D721Med (cell line): ENCODE measurements around the gene FAM209A.
"Not testable (repeated sequence)": the region's sequence is repeated elsewhere in the genome, so short reads cannot be mapped to it uniquely, and the experiment has no call there.

Source experiments
- DNase-seq: peaks from one replicate; pipeline ENCODE4 v3.0.0; 2011; ENCODE audit warnings: low spot score; ENCODE audit not compliant: insufficient read length
- FAIRE-seq: peaks from 2 replicates; lab custom pipeline; 2011; peaks lifted over from hg19 to GRCh38; lab: Jason Lieb, UNC
- CTCF ChIP-seq: IDR thresholded peaks from 2 replicates; pipeline ENCODE4 v1.5.1; 2012; ENCODE audit warnings: mild to moderate bottlenecking, control low read depth; ENCODE audit not compliant: insufficient read depth; ENCODE audit errors: missing control alignments

FAM209A gene

GRCh38 chr20:56540415-56540814 is 15.9 kb downstream of the FAM209A start:
- TF ChIP-seq CTCF = no peak
- FAIRE-seq (no peak), DNase-seq (no peak)

GRCh38 chr20:56542489-56543030 is 18.0 kb downstream of the FAM209A start:
- DNase-seq (no peak), FAIRE-seq (no peak)
- no peak for TF ChIP-seq CTCF

- DNase-seq = no peak
- no peak for FAIRE-seq
- no peak for TF ChIP-seq CTCF
These were observed 27.0 kb downstream of the FAM209A start for GRCh38 chr20:56551571-56551970.

- FAIRE-seq (no peak), DNase-seq (no peak)
- no peak for TF ChIP-seq CTCF
These were observed 28.5 kb downstream of the FAM209A start for GRCh38 chr20:56552911-56553629.

GRCh38 chr20:56554869-56555268 is 30.3 kb downstream of the FAM209A start:
- DNase-seq (no peak), FAIRE-seq (no peak)
- TF ChIP-seq CTCF = no peak

- TF ChIP-seq CTCF = no peak
- no peak for DNase-seq
- FAIRE-seq = no peak
These were observed 34.4 kb downstream of the FAM209A start for GRCh38 chr20:56558968-56559367.

GRCh38 chr20:56564526-56564925 is 40.0 kb downstream of the FAM209A start:
- not testable (repeated sequence) for DNase-seq, FAIRE-seq
